Activated T-helper 2 cell treated with anti-CD3 and anti-CD28 coated beads, Interferon-gamma antibody, Interleukin-2, Interleukin-4, amounts not matched to agents 10 μg/mL and 5 μg/mL and 100 μg/mL, durations not matched to agents 14 hours and 24 hours and 36 hours (primary cell): ENCODE data around the gene EME2. TPM values are rescaled to one million over a fixed set of nuclear protein-coding genes. Genes with fewer than 3 reads are reported as not detected.

ENCODE experiments used
- DNase-seq: peaks from one replicate; pipeline ENCODE4 v3.0.0; 2021; ENCODE audit warnings: low spot score
- H3K27ac Mint-ChIP-seq: one replicate; pipeline ENCODE4 v1.8.0; 2021; ENCODE audit warnings: mixed read lengths
- H3K27me3 Mint-ChIP-seq: one replicate; pipeline ENCODE4 v1.8.0; 2021; ENCODE audit warnings: low read depth, mixed read lengths
- H3K36me3 Mint-ChIP-seq: one replicate; pipeline ENCODE4 v1.8.0; 2021; ENCODE audit warnings: low read depth, mixed read lengths
- H3K4me1 Mint-ChIP-seq: one replicate; pipeline ENCODE4 v1.8.0; 2021; ENCODE audit warnings: low read depth, mixed read lengths
- H3K4me3 Mint-ChIP-seq: one replicate; pipeline ENCODE4 v1.8.0; 2021; ENCODE audit warnings: low read depth, mild to moderate bottlenecking, moderate library complexity, mixed read lengths
- H3K9me3 Mint-ChIP-seq: one replicate; pipeline ENCODE4 v1.8.0; 2021; ENCODE audit warnings: mixed read lengths
- intact Hi-C: fragments of 100-400 bp; cut with micrococcal nuclease; formaldehyde crosslinking; loops from one replicate; pipeline ENCODE4 v1.15.1; 2023
- total RNA-seq: library from RNA; stranded (reverse); gene quantifications from 2 replicates; pipeline ENCODE4 v1.2.3, GENCODE V29; 2022

EME2 gene
- total RNA-seq, 1 donor from 2014 or later = 26.2 TPM

DNA sequence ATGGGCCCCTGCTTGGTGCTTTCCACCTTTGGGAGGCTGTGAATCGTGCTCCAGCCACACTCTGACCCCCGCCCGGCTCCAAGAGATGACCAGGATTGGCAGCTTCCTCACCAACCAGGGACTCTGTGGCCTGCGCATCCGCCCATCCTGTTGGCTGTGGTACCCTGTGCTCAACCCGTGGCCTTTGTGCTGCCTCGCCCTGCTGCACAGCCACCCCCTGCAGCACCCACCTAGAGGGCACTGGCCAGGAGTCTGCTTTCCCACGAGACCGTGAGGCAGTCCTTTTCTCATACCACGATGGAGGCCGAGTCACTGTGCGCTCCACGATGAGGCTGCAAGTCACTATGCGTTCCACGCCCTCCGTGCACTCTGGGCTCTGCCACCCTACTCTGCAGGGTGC is 20.7 kb upstream of the EME2 start:
- peaks cover 15% of the 10 kb centered on the region for H3K36me3 Mint-ChIP-seq
- no peaks in the 10 kb centered on the region for H3K4me1 Mint-ChIP-seq
- H3K4me3 Mint-ChIP-seq = no peak overlapping the region
- DNase-seq = no peak
- no peak overlapping the region for H3K27ac Mint-ChIP-seq
- no peaks in the 10 kb centered on the region for H3K9me3 Mint-ChIP-seq
- intact Hi-C loops = no loop called here
- H3K27me3 Mint-ChIP-seq = no peaks in the 10 kb centered on the region

DNA sequence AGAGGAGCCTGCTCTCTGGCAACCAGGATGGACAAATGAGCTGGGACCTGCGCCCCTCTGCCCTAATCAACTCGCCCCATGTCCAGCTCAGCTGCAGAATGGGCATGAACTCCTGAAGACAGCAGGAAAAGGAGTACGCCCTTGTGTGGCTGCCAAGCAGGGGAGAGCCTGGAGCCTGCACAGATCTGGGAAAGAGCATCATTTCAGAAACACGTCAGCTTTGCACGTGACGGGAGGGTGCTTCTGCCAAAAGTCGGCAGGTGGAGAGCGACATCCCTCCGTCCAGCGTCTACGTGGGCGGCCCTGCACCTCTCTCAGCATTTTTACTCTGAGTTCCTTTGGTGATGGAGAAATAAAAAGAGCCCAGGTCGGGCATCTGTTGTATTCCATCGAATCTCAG is 19.8 kb upstream of the EME2 start:
- Mint-ChIP-seq H3K36me3 (peaks cover 12% of the 10 kb centered on the region), H3K4me3 (no peak overlapping the region), H3K27ac (no peak overlapping the region), H3K9me3 (no peaks in the 10 kb centered on the region), H3K4me1 (no peaks in the 10 kb centered on the region), H3K27me3 (no peaks in the 10 kb centered on the region)
- intact Hi-C loops = no loop called here
- DNase-seq = no peak

DNA sequence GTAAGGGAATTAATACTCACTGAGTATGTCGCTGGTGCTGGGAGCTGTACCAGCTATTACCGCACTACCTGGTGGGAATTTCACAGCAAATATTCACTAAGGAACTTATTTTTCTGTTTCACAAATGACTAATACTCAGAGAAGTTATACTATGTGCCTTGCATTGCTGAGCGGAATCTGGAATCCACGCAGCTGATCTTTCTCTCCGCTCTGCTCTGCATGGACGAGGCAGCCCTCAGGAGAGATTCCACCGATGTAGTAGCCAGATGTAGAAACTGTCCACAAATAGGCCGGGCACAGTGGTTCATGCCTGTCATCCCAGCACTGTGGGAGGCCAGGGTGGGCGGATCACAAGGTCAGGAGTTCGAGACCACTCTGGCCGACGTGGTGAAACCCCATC is 18.4 kb upstream of the EME2 start:
- Mint-ChIP-seq H3K27me3 (no peaks in the 10 kb centered on the region), H3K9me3 (no peaks in the 10 kb centered on the region), H3K4me3 (no peak overlapping the region), H3K36me3 (peaks cover 6% of the 10 kb centered on the region), H3K27ac (no peak overlapping the region), H3K4me1 (no peaks in the 10 kb centered on the region)
- DNase-seq = no peak
- intact Hi-C loops = no loop called here

DNA sequence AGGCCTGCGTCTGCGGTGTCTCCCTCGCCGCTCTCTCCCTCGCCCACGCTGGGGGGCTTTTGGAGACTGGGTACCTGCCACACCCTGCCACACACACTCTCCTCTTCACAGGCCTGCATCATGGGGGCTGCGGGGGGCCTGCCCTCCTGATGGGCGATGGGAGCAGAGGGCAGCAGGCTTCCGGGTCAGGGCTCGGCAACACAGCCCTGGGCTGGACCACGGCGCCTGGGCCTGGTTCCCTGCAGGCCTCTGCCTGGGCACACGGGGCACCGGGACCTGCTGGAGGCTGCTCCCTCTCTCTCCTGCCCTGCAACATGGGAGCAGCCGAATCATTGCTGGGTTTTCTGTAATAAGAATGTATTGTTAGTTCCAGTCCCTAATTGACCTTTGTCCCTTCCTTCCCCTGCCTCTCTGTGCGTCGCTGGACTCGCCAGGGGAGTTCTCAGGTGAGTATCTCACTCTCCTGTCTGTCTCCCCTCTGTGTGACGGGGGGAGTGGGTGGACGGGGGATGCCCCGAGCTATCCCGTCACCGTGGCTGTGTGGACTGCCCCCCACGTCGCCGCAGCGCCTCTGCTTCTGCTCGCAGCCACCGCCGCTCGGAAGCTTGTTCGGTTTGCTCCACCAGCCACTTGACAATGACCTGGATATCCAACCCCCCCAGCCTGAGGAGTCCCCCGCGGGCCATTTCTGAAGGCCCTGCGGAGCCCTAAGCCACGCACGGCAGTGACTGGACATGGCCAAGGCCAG is 14.7 kb upstream of the EME2 start:
- no peak overlapping the region for H3K4me3 Mint-ChIP-seq
- no peak overlapping the region for H3K27ac Mint-ChIP-seq
- H3K36me3 Mint-ChIP-seq = peaks cover 22% of the 10 kb centered on the region
- DNase-seq = no peak
- H3K9me3 Mint-ChIP-seq = no peaks in the 10 kb centered on the region
- no peaks in the 10 kb centered on the region for H3K27me3 Mint-ChIP-seq
- intact Hi-C loops = no loop called here
- H3K4me1 Mint-ChIP-seq = no peaks in the 10 kb centered on the region

DNA sequence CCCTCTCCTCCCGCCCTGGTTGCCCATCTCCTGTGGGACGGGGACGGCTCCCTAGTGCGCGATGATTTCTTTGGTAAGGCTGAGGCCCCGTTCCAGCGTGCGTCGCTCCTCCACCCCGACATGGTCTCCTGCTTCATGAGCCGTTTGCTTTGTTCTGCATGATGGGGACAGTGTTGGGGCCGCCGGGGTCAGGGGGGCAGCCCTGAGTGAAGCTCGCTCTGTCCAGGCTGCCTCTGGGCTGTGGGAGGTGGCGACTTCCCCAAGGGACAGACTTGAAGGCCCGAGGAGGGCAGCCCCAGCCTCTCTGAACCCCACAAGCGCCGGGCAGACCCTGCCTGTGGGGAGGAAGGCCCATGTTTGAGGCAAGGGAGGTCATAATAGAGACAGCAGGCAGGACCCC is 13.7 kb upstream of the EME2 start:
- H3K9me3 Mint-ChIP-seq = no peaks in the 10 kb centered on the region
- no peaks in the 10 kb centered on the region for H3K27me3 Mint-ChIP-seq
- H3K4me3 Mint-ChIP-seq = no peak overlapping the region
- peaks cover 21% of the 10 kb centered on the region for H3K36me3 Mint-ChIP-seq
- intact Hi-C loops = no loop called here
- H3K4me1 Mint-ChIP-seq = no peaks in the 10 kb centered on the region
- H3K27ac Mint-ChIP-seq = no peak overlapping the region
- no peak for DNase-seq

DNA sequence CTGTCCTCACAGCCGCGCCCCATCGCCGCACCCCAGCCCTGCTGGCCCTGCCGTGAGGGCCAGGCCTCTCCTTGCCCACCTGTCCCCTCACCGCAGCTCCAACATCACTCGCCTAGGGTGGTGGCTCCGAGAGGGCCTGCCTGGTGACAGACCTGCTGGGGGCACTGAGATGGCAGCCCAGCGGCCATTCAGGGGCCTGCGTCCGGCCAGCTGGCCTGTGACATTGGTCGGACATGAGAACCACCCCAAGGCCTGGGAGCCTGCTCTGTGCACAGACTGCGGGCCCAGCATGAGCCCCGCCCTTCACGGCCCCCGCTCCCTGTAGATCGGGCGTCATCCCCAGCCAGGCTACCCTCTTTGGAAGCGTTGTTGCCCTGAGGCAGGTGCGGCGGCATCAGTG is 13.1 kb upstream of the EME2 start:
- no peaks in the 10 kb centered on the region for H3K27me3 Mint-ChIP-seq
- no peak overlapping the region for H3K27ac Mint-ChIP-seq
- no peaks in the 10 kb centered on the region for H3K9me3 Mint-ChIP-seq
- H3K4me3 Mint-ChIP-seq = no peak overlapping the region
- intact Hi-C loops = no loop called here
- DNase-seq = no peak
- peaks cover 21% of the 10 kb centered on the region for H3K36me3 Mint-ChIP-seq
- no peaks in the 10 kb centered on the region for H3K4me1 Mint-ChIP-seq

DNA sequence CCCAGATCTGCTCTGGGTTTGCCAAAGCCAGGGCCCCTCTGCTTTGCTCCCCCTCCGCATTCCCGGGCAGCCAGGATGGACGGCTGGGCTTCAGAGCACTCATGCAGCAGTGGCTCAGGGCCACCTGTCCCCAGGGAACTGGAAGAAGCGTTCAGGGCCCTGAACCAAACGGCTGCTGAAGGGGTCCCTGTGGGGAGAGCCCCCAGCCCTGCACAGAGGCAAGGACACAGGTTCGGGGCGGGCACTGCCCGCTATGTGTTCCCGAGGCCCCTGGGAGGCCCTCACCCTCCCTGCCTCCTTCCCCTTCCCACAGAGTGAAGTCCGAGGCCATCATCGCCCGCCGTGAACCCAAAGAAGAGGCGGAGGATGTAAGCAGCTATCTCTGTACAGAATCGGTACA is 11.7 kb upstream of the EME2 start:
- Mint-ChIP-seq H3K27me3 (no peaks in the 10 kb centered on the region), H3K27ac (no peak overlapping the region), H3K36me3 (peaks cover 18% of the 10 kb centered on the region), H3K4me3 (no peak overlapping the region), H3K4me1 (no peaks in the 10 kb centered on the region), H3K9me3 (no peaks in the 10 kb centered on the region)
- intact Hi-C loops = no loop called here
- no peak for DNase-seq

DNA sequence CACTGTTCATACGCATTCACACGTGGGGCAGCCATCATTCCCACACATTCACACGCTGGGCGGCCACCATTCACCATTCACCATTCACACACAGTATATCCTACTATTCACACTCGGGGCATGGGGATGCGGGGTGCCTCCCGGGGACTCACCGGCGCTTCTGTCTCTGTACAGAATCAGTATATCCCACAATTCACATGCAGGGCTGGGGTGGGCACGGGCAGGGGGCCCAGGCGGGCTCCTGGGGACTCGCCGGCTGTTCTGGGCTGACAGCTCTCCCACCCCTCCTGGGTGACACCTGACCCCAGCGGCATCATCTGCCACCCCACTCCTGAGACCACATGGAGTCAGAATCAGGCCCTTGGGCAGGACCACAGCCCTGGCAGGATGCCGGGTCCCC is 10.9 kb upstream of the EME2 start:
- no peak for DNase-seq
- intact Hi-C loops = no loop called here
- H3K4me1 Mint-ChIP-seq = no peaks in the 10 kb centered on the region
- no peaks in the 10 kb centered on the region for H3K9me3 Mint-ChIP-seq
- H3K27ac Mint-ChIP-seq = no peak overlapping the region
- peaks cover 18% of the 10 kb centered on the region for H3K36me3 Mint-ChIP-seq
- H3K4me3 Mint-ChIP-seq = no peak overlapping the region
- no peaks in the 10 kb centered on the region for H3K27me3 Mint-ChIP-seq

DNA sequence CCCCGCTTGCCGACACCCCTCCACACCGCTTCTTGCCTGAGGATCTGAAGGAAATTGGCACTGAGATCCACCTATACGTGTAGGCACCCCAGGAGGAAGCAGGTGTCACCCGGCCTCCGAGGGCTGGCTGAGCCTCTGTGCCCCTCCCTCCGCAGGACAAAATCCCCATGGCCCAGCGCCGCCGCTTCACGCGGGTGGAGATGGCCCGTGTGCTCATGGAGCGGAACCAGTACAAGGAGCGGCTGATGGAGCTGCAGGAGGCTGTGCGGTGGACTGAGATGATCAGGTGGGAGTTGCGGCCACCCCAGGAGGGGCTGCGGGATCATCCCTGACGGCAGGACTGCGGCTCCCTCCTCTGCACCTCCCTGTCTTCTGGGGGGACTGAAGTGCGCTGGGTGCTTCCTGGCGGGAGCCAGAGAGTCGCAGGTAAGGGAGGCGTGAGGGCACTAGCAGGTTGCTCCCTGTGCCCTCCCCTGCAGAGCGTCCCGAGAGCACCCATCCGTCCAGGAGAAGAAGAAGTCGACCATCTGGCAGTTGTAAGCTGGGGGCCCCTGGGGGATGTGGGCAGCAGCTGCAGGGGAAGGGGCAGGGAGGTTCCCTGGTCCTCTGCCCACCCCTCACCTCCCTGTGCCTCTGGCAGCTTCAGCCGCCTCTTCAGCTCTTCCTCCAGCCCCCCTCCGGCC is 10.3 kb upstream of the EME2 start:
- Mint-ChIP-seq H3K4me3 (no peak overlapping the region), H3K4me1 (no peaks in the 10 kb centered on the region), H3K9me3 (no peaks in the 10 kb centered on the region), H3K36me3 (peaks cover 18% of the 10 kb centered on the region), H3K27ac (no peak overlapping the region), H3K27me3 (no peaks in the 10 kb centered on the region)
- intact Hi-C loops = no loop called here
- DNase-seq = no peak

DNA sequence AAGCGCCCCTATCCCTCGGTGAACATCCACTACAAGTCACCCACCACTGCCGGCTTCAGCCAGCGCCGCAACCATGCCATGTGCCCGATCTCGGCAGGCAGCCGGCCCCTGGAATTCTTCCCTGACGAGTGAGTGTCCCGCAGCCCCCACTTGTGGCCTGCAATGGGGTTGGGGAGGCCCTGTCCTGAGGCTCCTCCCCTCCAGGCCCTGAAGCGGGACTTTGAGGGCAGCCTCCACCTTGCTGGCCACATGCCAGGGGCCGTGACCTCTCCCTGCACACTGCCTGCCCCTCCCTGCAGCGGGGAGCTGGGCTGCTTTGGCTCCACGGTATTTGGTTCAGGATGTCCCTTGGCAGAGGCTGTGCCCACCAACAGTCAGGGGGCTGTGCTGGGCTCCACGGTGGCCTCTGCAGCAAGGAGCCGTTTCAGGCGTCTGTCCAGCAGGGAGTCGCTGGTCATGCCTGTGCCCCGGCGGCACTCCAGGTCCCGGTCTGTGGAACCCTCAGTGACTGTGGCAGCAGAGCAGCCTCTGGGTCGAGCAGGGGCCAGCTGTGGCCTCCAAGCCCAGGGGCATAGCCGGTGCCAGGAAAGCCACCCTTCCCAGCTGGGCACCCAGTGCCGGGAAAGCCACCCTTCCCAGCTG is 9.6 kb upstream of the EME2 start:
- Mint-ChIP-seq H3K4me1 (no peaks in the 10 kb centered on the region), H3K36me3 (peaks cover 23% of the 10 kb centered on the region), H3K27ac (no peak overlapping the region), H3K4me3 (no peak overlapping the region), H3K27me3 (no peaks in the 10 kb centered on the region), H3K9me3 (no peaks in the 10 kb centered on the region)
- no peak for DNase-seq
- intact Hi-C loops = no loop called here

DNA sequence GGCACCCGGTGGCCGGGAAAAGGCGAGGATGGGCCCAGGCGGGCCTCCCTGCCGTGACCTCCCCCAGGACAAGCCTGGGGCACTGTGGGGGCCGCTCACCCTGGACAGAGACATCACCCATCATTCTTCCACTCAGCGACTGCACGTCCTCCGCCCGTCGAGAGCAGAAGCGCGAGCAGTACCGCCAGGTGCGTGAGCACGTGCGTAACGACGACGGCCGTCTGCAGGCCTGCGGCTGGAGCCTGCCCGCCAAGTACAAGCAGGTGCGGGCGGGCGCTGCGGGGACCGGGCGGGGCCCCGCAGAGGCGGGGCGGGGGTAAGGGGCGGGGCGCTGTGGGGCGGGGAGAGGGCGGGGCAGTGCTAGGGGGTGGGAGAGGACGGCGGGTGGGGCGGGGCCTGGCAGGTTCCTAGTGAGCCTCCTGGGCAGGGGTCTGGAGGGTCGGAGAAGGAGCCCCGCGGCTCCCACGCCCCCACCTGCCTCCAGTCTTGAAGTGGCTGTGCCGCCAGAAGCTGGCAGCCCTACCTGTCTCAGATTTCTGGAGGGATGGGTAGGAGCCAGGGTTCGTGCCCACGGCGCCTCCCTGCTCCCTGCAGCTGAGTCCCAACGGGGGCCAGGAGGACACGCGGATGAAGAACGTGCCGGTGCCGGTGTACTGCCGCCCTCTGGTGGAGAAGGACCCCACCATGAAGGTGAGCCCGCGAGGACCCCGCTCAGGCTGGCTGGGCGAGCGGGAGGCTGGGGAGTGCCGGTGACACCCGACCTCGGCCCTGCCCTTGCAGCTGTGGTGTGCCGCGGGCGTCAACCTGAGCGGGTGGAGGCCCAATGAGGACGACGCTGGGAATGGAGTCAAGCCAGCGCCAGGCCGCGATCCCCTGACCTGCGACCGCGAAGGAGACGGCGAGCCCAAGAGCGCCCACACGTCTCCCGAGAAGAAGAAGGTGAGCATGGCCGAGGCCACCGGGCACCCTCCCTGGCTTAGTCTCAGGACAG is 8.8 kb upstream of the EME2 start:
- Mint-ChIP-seq H3K27me3 (no peaks in the 10 kb centered on the region), H3K27ac (no peak overlapping the region), H3K36me3 (peaks cover 29% of the 10 kb centered on the region), H3K4me3 (no peak overlapping the region), H3K4me1 (no peaks in the 10 kb centered on the region), H3K9me3 (no peaks in the 10 kb centered on the region)
- no peak for DNase-seq
- intact Hi-C loops = no loop called here

DNA sequence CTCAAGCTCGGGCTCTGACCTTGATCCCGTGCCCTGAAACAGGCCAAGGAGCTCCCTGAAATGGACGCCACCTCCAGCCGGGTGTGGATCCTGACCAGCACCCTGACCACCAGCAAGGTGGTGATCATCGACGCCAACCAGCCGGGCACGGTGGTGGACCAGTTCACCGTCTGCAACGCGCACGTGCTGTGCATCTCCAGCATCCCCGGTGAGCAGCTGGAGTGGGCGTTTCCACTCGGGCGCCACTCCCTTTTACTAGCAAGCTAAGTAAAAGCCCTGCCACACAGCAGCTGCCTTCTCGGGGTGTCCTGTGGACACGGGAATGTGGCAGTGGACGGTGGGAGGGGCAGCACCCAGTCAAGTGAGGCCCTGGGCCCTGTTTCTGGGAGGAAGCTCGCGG is 7.6 kb upstream of the EME2 start:
- Mint-ChIP-seq H3K36me3 (peaks cover 36% of the 10 kb centered on the region), H3K27ac (no peak overlapping the region), H3K4me3 (no peak overlapping the region), H3K27me3 (no peaks in the 10 kb centered on the region), H3K9me3 (no peaks in the 10 kb centered on the region), H3K4me1 (no peaks in the 10 kb centered on the region)
- intact Hi-C loops = no loop called here
- DNase-seq = no peak
